Measurements from ENCODE around the gene TAP1. TPM values are rescaled to one million over a fixed set of nuclear protein-coding genes. Genes with fewer than 3 reads are reported as not detected.

The TAP1 gene
- total and polyA plus RNA-seq, 10 of the 15 experiments (the other 5 are each of a cell fraction or from before 2014, with no cell fraction given) = 33.4 to 249 (median 169) TPM

DNA sequence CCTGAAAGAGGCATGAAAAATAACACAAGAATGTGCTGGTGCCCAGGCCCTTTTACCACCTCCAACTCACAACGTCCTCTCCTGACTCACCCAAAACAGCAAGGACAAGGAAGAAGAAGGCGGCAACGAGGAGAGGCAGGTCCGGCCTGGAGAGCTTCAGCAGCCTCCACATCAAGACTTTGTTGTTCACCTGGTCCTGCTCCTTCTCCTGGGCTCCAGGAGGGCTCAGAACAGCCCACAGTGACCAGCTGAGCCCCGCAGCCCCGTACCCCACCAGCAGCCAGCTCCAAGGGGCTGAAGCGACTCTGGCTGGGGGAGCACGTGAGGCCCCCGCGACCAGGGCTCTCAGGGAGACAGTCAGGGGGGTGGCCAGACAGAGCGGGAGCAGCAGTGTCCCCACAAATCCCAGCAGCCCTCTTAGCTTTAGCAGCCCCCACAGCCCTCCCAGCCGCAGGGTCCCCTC lies 15.8 kb downstream of the TAP1 start (continued):
- TF ChIP-seq JUND (IDR thresholded peaks at IDR 0.05; ENCODE audit: low read depth, low read length) (no peak), HDAC2 (IDR thresholded peaks at IDR 0.05) (no peak), MEF2B (IDR thresholded peaks at IDR 0.05; ENCODE audit: partially characterized antibody, poor library complexity, severe bottlenecking) (peak; percentile 7), YBX1 (IDR thresholded peaks at IDR 0.05) (no peak), MYB (IDR thresholded peaks at IDR 0.05; ENCODE audit: borderline replicate concordance, low read depth, low read length) (no peak), MXI1 (IDR thresholded peaks at IDR 0.05; ENCODE audit: low read depth, low read length) (no peak), ASH2L (IDR thresholded peaks at IDR 0.05; ENCODE audit: borderline replicate concordance, low read depth) (no peak), YY1 (IDR thresholded peaks at IDR 0.05; ENCODE audit: low read depth, low read length) (no peak), ZBED1 (IDR thresholded peaks at IDR 0.05; ENCODE audit: borderline replicate concordance) (no peak)
- TF ChIP-seq, protein P1, sequence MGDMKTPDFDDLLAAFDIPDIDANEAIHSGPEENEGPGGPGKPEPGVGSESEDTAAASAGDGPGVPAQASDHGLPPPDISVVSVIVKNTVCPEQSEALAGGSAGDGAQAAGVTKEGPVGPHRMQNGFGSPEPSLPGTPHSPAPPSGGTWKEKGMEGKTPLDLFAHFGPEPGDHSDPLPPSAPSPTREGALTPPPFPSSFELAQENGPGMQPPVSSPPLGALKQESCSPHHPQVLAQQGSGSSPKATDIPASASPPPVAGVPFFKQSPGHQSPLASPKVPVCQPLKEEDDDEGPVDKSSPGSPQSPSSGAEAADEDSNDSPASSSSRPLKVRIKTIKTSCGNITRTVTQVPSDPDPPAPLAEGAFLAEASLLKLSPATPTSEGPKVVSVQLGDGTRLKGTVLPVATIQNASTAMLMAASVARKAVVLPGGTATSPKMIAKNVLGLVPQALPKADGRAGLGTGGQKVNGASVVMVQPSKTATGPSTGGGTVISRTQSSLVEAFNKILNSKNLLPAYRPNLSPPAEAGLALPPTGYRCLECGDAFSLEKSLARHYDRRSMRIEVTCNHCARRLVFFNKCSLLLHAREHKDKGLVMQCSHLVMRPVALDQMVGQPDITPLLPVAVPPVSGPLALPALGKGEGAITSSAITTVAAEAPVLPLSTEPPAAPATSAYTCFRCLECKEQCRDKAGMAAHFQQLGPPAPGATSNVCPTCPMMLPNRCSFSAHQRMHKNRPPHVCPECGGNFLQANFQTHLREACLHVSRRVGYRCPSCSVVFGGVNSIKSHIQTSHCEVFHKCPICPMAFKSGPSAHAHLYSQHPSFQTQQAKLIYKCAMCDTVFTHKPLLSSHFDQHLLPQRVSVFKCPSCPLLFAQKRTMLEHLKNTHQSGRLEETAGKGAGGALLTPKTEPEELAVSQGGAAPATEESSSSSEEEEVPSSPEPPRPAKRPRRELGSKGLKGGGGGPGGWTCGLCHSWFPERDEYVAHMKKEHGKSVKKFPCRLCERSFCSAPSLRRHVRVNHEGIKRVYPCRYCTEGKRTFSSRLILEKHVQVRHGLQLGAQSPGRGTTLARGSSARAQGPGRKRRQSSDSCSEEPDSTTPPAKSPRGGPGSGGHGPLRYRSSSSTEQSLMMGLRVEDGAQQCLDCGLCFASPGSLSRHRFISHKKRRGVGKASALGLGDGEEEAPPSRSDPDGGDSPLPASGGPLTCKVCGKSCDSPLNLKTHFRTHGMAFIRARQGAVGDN (IDR thresholded peaks at IDR 0.05) = 0 out of 2 replicates have a peak, but pooled peaks have one; percentile 39
- TF ChIP-seq, protein P2, sequence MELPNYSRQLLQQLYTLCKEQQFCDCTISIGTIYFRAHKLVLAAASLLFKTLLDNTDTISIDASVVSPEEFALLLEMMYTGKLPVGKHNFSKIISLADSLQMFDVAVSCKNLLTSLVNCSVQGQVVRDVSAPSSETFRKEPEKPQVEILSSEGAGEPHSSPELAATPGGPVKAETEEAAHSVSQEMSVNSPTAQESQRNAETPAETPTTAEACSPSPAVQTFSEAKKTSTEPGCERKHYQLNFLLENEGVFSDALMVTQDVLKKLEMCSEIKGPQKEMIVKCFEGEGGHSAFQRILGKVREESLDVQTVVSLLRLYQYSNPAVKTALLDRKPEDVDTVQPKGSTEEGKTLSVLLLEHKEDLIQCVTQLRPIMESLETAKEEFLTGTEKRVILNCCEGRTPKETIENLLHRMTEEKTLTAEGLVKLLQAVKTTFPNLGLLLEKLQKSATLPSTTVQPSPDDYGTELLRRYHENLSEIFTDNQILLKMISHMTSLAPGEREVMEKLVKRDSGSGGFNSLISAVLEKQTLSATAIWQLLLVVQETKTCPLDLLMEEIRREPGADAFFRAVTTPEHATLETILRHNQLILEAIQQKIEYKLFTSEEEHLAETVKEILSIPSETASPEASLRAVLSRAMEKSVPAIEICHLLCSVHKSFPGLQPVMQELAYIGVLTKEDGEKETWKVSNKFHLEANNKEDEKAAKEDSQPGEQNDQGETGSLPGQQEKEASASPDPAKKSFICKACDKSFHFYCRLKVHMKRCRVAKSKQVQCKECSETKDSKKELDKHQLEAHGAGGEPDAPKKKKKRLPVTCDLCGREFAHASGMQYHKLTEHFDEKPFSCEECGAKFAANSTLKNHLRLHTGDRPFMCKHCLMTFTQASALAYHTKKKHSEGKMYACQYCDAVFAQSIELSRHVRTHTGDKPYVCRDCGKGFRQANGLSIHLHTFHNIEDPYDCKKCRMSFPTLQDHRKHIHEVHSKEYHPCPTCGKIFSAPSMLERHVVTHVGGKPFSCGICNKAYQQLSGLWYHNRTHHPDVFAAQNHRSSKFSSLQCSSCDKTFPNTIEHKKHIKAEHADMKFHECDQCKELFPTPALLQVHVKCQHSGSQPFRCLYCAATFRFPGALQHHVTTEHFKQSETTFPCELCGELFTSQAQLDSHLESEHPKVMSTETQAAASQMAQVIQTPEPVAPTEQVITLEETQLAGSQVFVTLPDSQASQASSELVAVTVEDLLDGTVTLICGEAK (IDR thresholded peaks at IDR 0.05; ENCODE audit: borderline replicate concordance) = no peak
- TF ChIP-seq, protein P3, sequence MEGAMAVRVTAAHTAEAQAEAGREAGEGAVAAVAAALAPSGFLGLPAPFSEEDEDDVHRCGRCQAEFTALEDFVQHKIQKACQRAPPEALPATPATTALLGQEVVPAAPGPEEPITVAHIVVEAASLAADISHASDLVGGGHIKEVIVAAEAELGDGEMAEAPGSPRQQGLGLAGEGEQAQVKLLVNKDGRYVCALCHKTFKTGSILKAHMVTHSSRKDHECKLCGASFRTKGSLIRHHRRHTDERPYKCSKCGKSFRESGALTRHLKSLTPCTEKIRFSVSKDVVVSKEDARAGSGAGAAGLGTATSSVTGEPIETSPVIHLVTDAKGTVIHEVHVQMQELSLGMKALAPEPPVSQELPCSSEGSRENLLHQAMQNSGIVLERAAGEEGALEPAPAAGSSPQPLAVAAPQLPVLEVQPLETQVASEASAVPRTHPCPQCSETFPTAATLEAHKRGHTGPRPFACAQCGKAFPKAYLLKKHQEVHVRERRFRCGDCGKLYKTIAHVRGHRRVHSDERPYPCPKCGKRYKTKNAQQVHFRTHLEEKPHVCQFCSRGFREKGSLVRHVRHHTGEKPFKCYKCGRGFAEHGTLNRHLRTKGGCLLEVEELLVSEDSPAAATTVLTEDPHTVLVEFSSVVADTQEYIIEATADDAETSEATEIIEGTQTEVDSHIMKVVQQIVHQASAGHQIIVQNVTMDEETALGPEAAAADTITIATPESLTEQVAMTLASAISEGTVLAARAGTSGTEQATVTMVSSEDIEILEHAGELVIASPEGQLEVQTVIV (IDR thresholded peaks at IDR 0.05; ENCODE audit: borderline replicate concordance, partially characterized antibody) = no peak
- TF ChIP-seq, protein P4, sequence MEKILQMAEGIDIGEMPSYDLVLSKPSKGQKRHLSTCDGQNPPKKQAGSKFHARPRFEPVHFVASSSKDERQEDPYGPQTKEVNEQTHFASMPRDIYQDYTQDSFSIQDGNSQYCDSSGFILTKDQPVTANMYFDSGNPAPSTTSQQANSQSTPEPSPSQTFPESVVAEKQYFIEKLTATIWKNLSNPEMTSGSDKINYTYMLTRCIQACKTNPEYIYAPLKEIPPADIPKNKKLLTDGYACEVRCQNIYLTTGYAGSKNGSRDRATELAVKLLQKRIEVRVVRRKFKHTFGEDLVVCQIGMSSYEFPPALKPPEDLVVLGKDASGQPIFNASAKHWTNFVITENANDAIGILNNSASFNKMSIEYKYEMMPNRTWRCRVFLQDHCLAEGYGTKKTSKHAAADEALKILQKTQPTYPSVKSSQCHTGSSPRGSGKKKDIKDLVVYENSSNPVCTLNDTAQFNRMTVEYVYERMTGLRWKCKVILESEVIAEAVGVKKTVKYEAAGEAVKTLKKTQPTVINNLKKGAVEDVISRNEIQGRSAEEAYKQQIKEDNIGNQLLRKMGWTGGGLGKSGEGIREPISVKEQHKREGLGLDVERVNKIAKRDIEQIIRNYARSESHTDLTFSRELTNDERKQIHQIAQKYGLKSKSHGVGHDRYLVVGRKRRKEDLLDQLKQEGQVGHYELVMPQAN (conservative IDR thresholded peaks at IDR 0.05) = peak; percentile 43; the same call in 1 of the 2 replicates
